Measurements from ENCODE around the gene CCDC57.

Gene CCDC57

GRCh38 chr17:82234211-82235055 lies 21.8 kb upstream of the CCDC57 start:
- peaks cover 26% of the 10 kb centered on the region for H3K4me1 Mint-ChIP-seq (ENCODE audit: low read depth)
- no peaks in the 10 kb centered on the region for H3K27me3 Mint-ChIP-seq
- no peak overlapping the region for H3K27ac Mint-ChIP-seq
- H3K4me3 Mint-ChIP-seq = no peak overlapping the region
- no peaks in the 10 kb centered on the region for H3K9me3 Mint-ChIP-seq
- no peaks in the 10 kb centered on the region for H3K36me3 Mint-ChIP-seq (ENCODE audit: low read depth)

GRCh38 chr17:82232876-82233785 lies 20.5 kb upstream of the CCDC57 start:
- Mint-ChIP-seq H3K27ac (no peak overlapping the region), H3K4me1 (ENCODE audit: low read depth) (peaks cover 13% of the 10 kb centered on the region), H3K36me3 (ENCODE audit: low read depth) (no peaks in the 10 kb centered on the region), H3K27me3 (no peaks in the 10 kb centered on the region), H3K9me3 (no peaks in the 10 kb centered on the region), H3K4me3 (no peak overlapping the region)

GRCh38 chr17:82232322-82232820 lies 19.7 kb upstream of the CCDC57 start:
- Mint-ChIP-seq H3K27ac (no peak overlapping the region), H3K27me3 (no peaks in the 10 kb centered on the region), H3K36me3 (ENCODE audit: low read depth) (no peaks in the 10 kb centered on the region), H3K4me1 (ENCODE audit: low read depth) (peaks cover 5% of the 10 kb centered on the region), H3K4me3 (no peak overlapping the region), H3K9me3 (no peaks in the 10 kb centered on the region)

- Mint-ChIP-seq H3K27me3 (no peaks in the 10 kb centered on the region), H3K4me3 (no peak overlapping the region), H3K9me3 (no peaks in the 10 kb centered on the region), H3K36me3 (ENCODE audit: low read depth) (no peaks in the 10 kb centered on the region), H3K4me1 (ENCODE audit: low read depth) (peaks cover 5% of the 10 kb centered on the region), H3K27ac (no peak overlapping the region)
Measured at GRCh38 chr17:82231562-82232321, 19.1 kb upstream of the CCDC57 start.

- Mint-ChIP-seq H3K27ac (no peak overlapping the region), H3K36me3 (ENCODE audit: low read depth) (no peaks in the 10 kb centered on the region), H3K9me3 (no peaks in the 10 kb centered on the region), H3K4me1 (ENCODE audit: low read depth) (peaks cover 5% of the 10 kb centered on the region), H3K4me3 (no peak overlapping the region), H3K27me3 (no peaks in the 10 kb centered on the region)
Measured at GRCh38 chr17:82231312-82231561, 18.6 kb upstream of the CCDC57 start.

- H3K27me3 Mint-ChIP-seq = no peaks in the 10 kb centered on the region
- H3K9me3 Mint-ChIP-seq = no peaks in the 10 kb centered on the region
- peak overlapping the region; percentile 85 for H3K4me3 Mint-ChIP-seq
- no peaks in the 10 kb centered on the region for H3K36me3 Mint-ChIP-seq (ENCODE audit: low read depth)
- peaks cover 5% of the 10 kb centered on the region for H3K4me1 Mint-ChIP-seq (ENCODE audit: low read depth)
- no peak overlapping the region for H3K27ac Mint-ChIP-seq
Measured at GRCh38 chr17:82230609-82231311, 18.1 kb upstream of the CCDC57 start.

- peak overlapping the region; percentile 85 for H3K4me3 Mint-ChIP-seq
- no peaks in the 10 kb centered on the region for H3K27me3 Mint-ChIP-seq
- peaks cover 5% of the 10 kb centered on the region for H3K4me1 Mint-ChIP-seq (ENCODE audit: low read depth)
- peak overlapping the region; percentile 61 for H3K27ac Mint-ChIP-seq
- H3K9me3 Mint-ChIP-seq = no peaks in the 10 kb centered on the region
- no peaks in the 10 kb centered on the region for H3K36me3 Mint-ChIP-seq (ENCODE audit: low read depth)
Measured at GRCh38 chr17:82229698-82230608, 17.3 kb upstream of the CCDC57 start.

GRCh38 chr17:82228842-82229697 lies 16.4 kb upstream of the CCDC57 start, which contains the start of gene SLC16A3:
Gene SLC16A3 (plus strand): TSS chr17:82229042. CDS start chr17:82236009, 6,967 bp downstream.
- Mint-ChIP-seq H3K27ac (peak within 1 kb of the TSS; percentile 61), H3K4me1 (ENCODE audit: low read depth) (peaks cover 5% of the 10 kb centered on the region), H3K36me3 (ENCODE audit: low read depth) (no peaks in the 10 kb centered on the region), H3K9me3 (no peaks in the 10 kb centered on the region), H3K4me3 (peak within 1 kb of the TSS; percentile 85), H3K27me3 (no peaks in the 10 kb centered on the region)

GRCh38 chr17:82228278-82228841 lies 15.7 kb upstream of the CCDC57 start:
- Mint-ChIP-seq H3K9me3 (no peaks in the 10 kb centered on the region), H3K27me3 (no peaks in the 10 kb centered on the region), H3K4me1 (ENCODE audit: low read depth) (peaks cover 5% of the 10 kb centered on the region), H3K27ac (no peak overlapping the region), H3K36me3 (ENCODE audit: low read depth) (no peaks in the 10 kb centered on the region), H3K4me3 (peak overlapping the region; percentile 78)

- Mint-ChIP-seq H3K36me3 (ENCODE audit: low read depth) (no peaks in the 10 kb centered on the region), H3K27ac (no peak overlapping the region), H3K4me1 (ENCODE audit: low read depth) (peaks cover 5% of the 10 kb centered on the region), H3K27me3 (no peaks in the 10 kb centered on the region), H3K9me3 (no peaks in the 10 kb centered on the region), H3K4me3 (peak overlapping the region; percentile 78)
Measured at GRCh38 chr17:82227629-82228277, 15.1 kb upstream of the CCDC57 start.

- Mint-ChIP-seq H3K36me3 (ENCODE audit: low read depth) (no peaks in the 10 kb centered on the region), H3K9me3 (no peaks in the 10 kb centered on the region), H3K27ac (no peak overlapping the region), H3K4me3 (peak overlapping the region; percentile 10), H3K4me1 (ENCODE audit: low read depth) (peaks cover 5% of the 10 kb centered on the region), H3K27me3 (no peaks in the 10 kb centered on the region)
Measured at GRCh38 chr17:82226809-82227628, 14.4 kb upstream of the CCDC57 start.

All from stimulated activated naive CD8-positive, alpha-beta T cell treated with anti-CD3 and anti-CD28 coated beads, Interleukin-15, Interleukin-2, amounts not matched to agents 100 ng/mL and 50 ng/mL, for 24 hours (primary cell).